ENCODE measurements around the gene STX11.

STX11 gene

GRCh38 chr6:144148886-144149285 is 1.4 kb upstream of the STX11 start:
- H3K36me3 ChIP-seq (ENCODE audit: insufficient read depth, low read length) = no peaks in the 10 kb centered on the region
- no peaks in the 10 kb centered on the region for H3K9me3 ChIP-seq (ENCODE audit: low read length)
- no peak overlapping the region for H3K4me3 ChIP-seq (ENCODE audit: low read length)
- peaks cover 39% of the 10 kb centered on the region for H3K27me3 ChIP-seq (ENCODE audit: insufficient read depth, low read length)
- peaks cover 6% of the 10 kb centered on the region for H3K4me1 ChIP-seq (ENCODE audit: insufficient read depth, low read length)
- H2AFZ ChIP-seq (ENCODE audit: low read depth, low read length) = no peak overlapping the region

GRCh38 chr6:144149558-144149893 is 791 bp upstream of the STX11 start:
- H3K36me3 ChIP-seq (ENCODE audit: insufficient read depth, low read length) = no peaks in the 10 kb centered on the region
- H3K4me3 ChIP-seq (ENCODE audit: low read length) = peak overlapping the region; percentile 67
- peaks cover 6% of the 10 kb centered on the region for H3K4me1 ChIP-seq (ENCODE audit: insufficient read depth, low read length)
- H3K9me3 ChIP-seq (ENCODE audit: low read length) = no peaks in the 10 kb centered on the region
- H3K27me3 ChIP-seq (ENCODE audit: insufficient read depth, low read length) = peaks cover 44% of the 10 kb centered on the region
- peak overlapping the region; percentile 97 for H2AFZ ChIP-seq (ENCODE audit: low read depth, low read length)

GRCh38 chr6:144150710-144151657 is 667 bp downstream of the STX11 start:
- H3K4me3 ChIP-seq (ENCODE audit: low read length) = peak overlapping the region; percentile 67
- no peaks in the 10 kb centered on the region for H3K9me3 ChIP-seq (ENCODE audit: low read length)
- H3K4me1 ChIP-seq (ENCODE audit: insufficient read depth, low read length) = peaks cover 6% of the 10 kb centered on the region
- peak overlapping the region; percentile 97 for H2AFZ ChIP-seq (ENCODE audit: low read depth, low read length)
- no peaks in the 10 kb centered on the region for H3K36me3 ChIP-seq (ENCODE audit: insufficient read depth, low read length)
- H3K27me3 ChIP-seq (ENCODE audit: insufficient read depth, low read length) = peaks cover 46% of the 10 kb centered on the region

- H3K4me3 ChIP-seq (ENCODE audit: low read length) = no peak overlapping the region
- H3K36me3 ChIP-seq (ENCODE audit: insufficient read depth, low read length) = no peaks in the 10 kb centered on the region
- no peak overlapping the region for H2AFZ ChIP-seq (ENCODE audit: low read depth, low read length)
- no peaks in the 10 kb centered on the region for H3K9me3 ChIP-seq (ENCODE audit: low read length)
- peaks cover 42% of the 10 kb centered on the region for H3K27me3 ChIP-seq (ENCODE audit: insufficient read depth, low read length)
- H3K4me1 ChIP-seq (ENCODE audit: insufficient read depth, low read length) = peaks cover 20% of the 10 kb centered on the region
These were observed 2.1 kb downstream of the STX11 start for GRCh38 chr6:144152334-144152900.

GRCh38 chr6:144153260-144153659 is 2.9 kb downstream of the STX11 start:
- Histone ChIP-seq H3K27me3 (ENCODE audit: insufficient read depth, low read length) (peaks cover 36% of the 10 kb centered on the region), H3K4me1 (ENCODE audit: insufficient read depth, low read length) (peaks cover 23% of the 10 kb centered on the region), H3K9me3 (ENCODE audit: low read length) (no peaks in the 10 kb centered on the region), H3K36me3 (ENCODE audit: insufficient read depth, low read length) (no peaks in the 10 kb centered on the region), H2AFZ (ENCODE audit: low read depth, low read length) (no peak overlapping the region), H3K4me3 (ENCODE audit: low read length) (no peak overlapping the region)

GRCh38 chr6:144153971-144154370 is 3.7 kb downstream of the STX11 start:
- no peak overlapping the region for H2AFZ ChIP-seq (ENCODE audit: low read depth, low read length)
- H3K9me3 ChIP-seq (ENCODE audit: low read length) = no peaks in the 10 kb centered on the region
- H3K36me3 ChIP-seq (ENCODE audit: insufficient read depth, low read length) = no peaks in the 10 kb centered on the region
- no peak overlapping the region for H3K4me3 ChIP-seq (ENCODE audit: low read length)
- H3K4me1 ChIP-seq (ENCODE audit: insufficient read depth, low read length) = peaks cover 23% of the 10 kb centered on the region
- peaks cover 34% of the 10 kb centered on the region for H3K27me3 ChIP-seq (ENCODE audit: insufficient read depth, low read length)

GRCh38 chr6:144155529-144155928 is 5.2 kb downstream of the STX11 start:
- Histone ChIP-seq H3K9me3 (ENCODE audit: low read length) (no peaks in the 10 kb centered on the region), H3K4me1 (ENCODE audit: insufficient read depth, low read length) (peaks cover 23% of the 10 kb centered on the region), H3K36me3 (ENCODE audit: insufficient read depth, low read length) (no peaks in the 10 kb centered on the region), H2AFZ (ENCODE audit: low read depth, low read length) (no peak overlapping the region), H3K4me3 (ENCODE audit: low read length) (no peak overlapping the region), H3K27me3 (ENCODE audit: insufficient read depth, low read length) (peaks cover 25% of the 10 kb centered on the region)

- Histone ChIP-seq H3K9me3 (ENCODE audit: low read length) (no peaks in the 10 kb centered on the region), H3K4me1 (ENCODE audit: insufficient read depth, low read length) (peaks cover 16% of the 10 kb centered on the region), H2AFZ (ENCODE audit: low read depth, low read length) (no peak overlapping the region), H3K27me3 (ENCODE audit: insufficient read depth, low read length) (peaks cover 21% of the 10 kb centered on the region), H3K36me3 (ENCODE audit: insufficient read depth, low read length) (no peaks in the 10 kb centered on the region), H3K4me3 (ENCODE audit: low read length) (no peak overlapping the region)
These were observed 6.0 kb downstream of the STX11 start for GRCh38 chr6:144156338-144156737.

- H3K4me1 ChIP-seq (ENCODE audit: insufficient read depth, low read length) = peaks cover 16% of the 10 kb centered on the region
- no peaks in the 10 kb centered on the region for H3K9me3 ChIP-seq (ENCODE audit: low read length)
- H3K27me3 ChIP-seq (ENCODE audit: insufficient read depth, low read length) = peaks cover 14% of the 10 kb centered on the region
- H2AFZ ChIP-seq (ENCODE audit: low read depth, low read length) = no peak overlapping the region
- no peaks in the 10 kb centered on the region for H3K36me3 ChIP-seq (ENCODE audit: insufficient read depth, low read length)
- no peak overlapping the region for H3K4me3 ChIP-seq (ENCODE audit: low read length)
These were observed 6.7 kb downstream of the STX11 start for GRCh38 chr6:144156991-144157390.

GRCh38 chr6:144158133-144158532 is 7.8 kb downstream of the STX11 start:
- Histone ChIP-seq H3K9me3 (ENCODE audit: low read length) (no peaks in the 10 kb centered on the region), H2AFZ (ENCODE audit: low read depth, low read length) (no peak overlapping the region), H3K4me3 (ENCODE audit: low read length) (no peak overlapping the region), H3K4me1 (ENCODE audit: insufficient read depth, low read length) (peaks cover 16% of the 10 kb centered on the region), H3K36me3 (ENCODE audit: insufficient read depth, low read length) (no peaks in the 10 kb centered on the region), H3K27me3 (ENCODE audit: insufficient read depth, low read length) (peaks cover 8% of the 10 kb centered on the region)

- Histone ChIP-seq H3K4me3 (ENCODE audit: low read length) (no peak overlapping the region), H3K9me3 (ENCODE audit: low read length) (no peaks in the 10 kb centered on the region), H2AFZ (ENCODE audit: low read depth, low read length) (no peak overlapping the region), H3K36me3 (ENCODE audit: insufficient read depth, low read length) (no peaks in the 10 kb centered on the region), H3K27me3 (ENCODE audit: insufficient read depth, low read length) (peaks cover 4% of the 10 kb centered on the region), H3K4me1 (ENCODE audit: insufficient read depth, low read length) (peaks cover 16% of the 10 kb centered on the region)
These were observed 8.9 kb downstream of the STX11 start for GRCh38 chr6:144159223-144159622.

GRCh38 chr6:144159742-144160141 is 9.4 kb downstream of the STX11 start:
- no peaks in the 10 kb centered on the region for H3K9me3 ChIP-seq (ENCODE audit: low read length)
- no peaks in the 10 kb centered on the region for H3K27me3 ChIP-seq (ENCODE audit: insufficient read depth, low read length)
- H2AFZ ChIP-seq (ENCODE audit: low read depth, low read length) = no peak overlapping the region
- H3K4me3 ChIP-seq (ENCODE audit: low read length) = no peak overlapping the region
- H3K4me1 ChIP-seq (ENCODE audit: insufficient read depth, low read length) = peaks cover 16% of the 10 kb centered on the region
- no peaks in the 10 kb centered on the region for H3K36me3 ChIP-seq (ENCODE audit: insufficient read depth, low read length)

GRCh38 chr6:144160431-144161005 is 10.2 kb downstream of the STX11 start:
- Histone ChIP-seq H3K4me1 (ENCODE audit: insufficient read depth, low read length) (peaks cover 16% of the 10 kb centered on the region), H3K4me3 (ENCODE audit: low read length) (no peak overlapping the region), H3K9me3 (ENCODE audit: low read length) (no peaks in the 10 kb centered on the region), H3K36me3 (ENCODE audit: insufficient read depth, low read length) (no peaks in the 10 kb centered on the region), H2AFZ (ENCODE audit: low read depth, low read length) (no peak overlapping the region), H3K27me3 (ENCODE audit: insufficient read depth, low read length) (no peaks in the 10 kb centered on the region)

Data from neuron (in vitro differentiated cells).